SU-DHL-6 (cell line): Measurements from ENCODE around the gene RAPGEF5.

ENCODE experiments used
- H2AFZ ChIP-seq: fragments of 200-600 bp; sonication (generic); 2 replicates; pipeline ENCODE4 v1.6.1; 2014; ENCODE audit warnings: low read depth, mild to moderate bottlenecking, moderate library complexity, mixed read lengths, antibody characterized with exemption, low read length; ENCODE audit not compliant: severe bottlenecking
- H3F3A ChIP-seq: fragments of 200-600 bp; shearing (Covaris generic); 2 replicates; pipeline ENCODE4 v1.6.0; 2016; ENCODE audit warnings: antibody characterized with exemption, mild to moderate bottlenecking; ENCODE audit not compliant: insufficient read depth
- H3K27ac ChIP-seq: fragments of 200-600 bp; sonication (generic); 2 replicates; pipeline ENCODE4 v1.5.1; 2016; ENCODE audit warnings: low read depth, mild to moderate bottlenecking, low read length, moderate library complexity, mixed read lengths
- H3K27me3 ChIP-seq: fragments of 200-600 bp; sonication (generic), shearing (Covaris generic); 2 replicates; pipeline ENCODE4 v1.6.0; 2014; ENCODE audit warnings: mild to moderate bottlenecking, low read length
- H3K36me3 ChIP-seq: fragments of 200-600 bp; sonication (generic); 2 replicates; pipeline ENCODE4 v1.6.1; 2014; ENCODE audit warnings: mild to moderate bottlenecking, low read length, mixed read lengths
- H3K4me2 ChIP-seq: fragments of 300-600, 200-600 bp; shearing (Covaris generic), sonication (generic); 2 replicates; pipeline ENCODE4 v1.6.0; 2014; ENCODE audit warnings: low read length, low read depth, mild to moderate bottlenecking; ENCODE audit not compliant: poor library complexity, severe bottlenecking
- H3K4me3 ChIP-seq: fragments of 200-600 bp; sonication (generic); 2 replicates; pipeline ENCODE4 v1.5.1; 2014; ENCODE audit warnings: antibody characterized with exemption, low read length, mild to moderate bottlenecking, mixed read lengths; ENCODE audit not compliant: insufficient read depth, poor library complexity, severe bottlenecking
- H3K79me2 ChIP-seq: fragments of 200-600 bp; sonication (generic); 2 replicates; pipeline ENCODE4 v1.6.1; 2014; ENCODE audit warnings: mild to moderate bottlenecking, low read length, moderate library complexity; ENCODE audit not compliant: insufficient read depth
- H3K9ac ChIP-seq: fragments of 200-600 bp; sonication (generic); 2 replicates; pipeline ENCODE4 v1.7.0; 2014; ENCODE audit warnings: mild to moderate bottlenecking, low read length
- H3K9me2 ChIP-seq: fragments of 200-600 bp; sonication (generic); replicated peaks from 2 replicates; pipeline ENCODE4 v1.6.1; 2014; ENCODE audit warnings: low read length; ENCODE audit not compliant: insufficient read depth
- H3K9me3 ChIP-seq: fragments of 200-600 bp; sonication (generic); 2 replicates; pipeline ENCODE4 v1.6.1; 2014; ENCODE audit warnings: low read length, mixed read lengths; ENCODE audit not compliant: insufficient read depth
- H4K20me1 ChIP-seq: fragments of 200-600 bp; sonication (generic); 2 replicates; pipeline ENCODE4 v1.6.1; 2014; ENCODE audit warnings: low read depth, mild to moderate bottlenecking, antibody characterized with exemption, low read length, moderate library complexity, mixed read lengths
- CTCF ChIP-seq: fragments of 200-600 bp; sonication (generic); IDR thresholded peaks from one replicate; pipeline ENCODE4 v1.5.1; 2017; ENCODE audit warnings: antibody characterized with exemption, mild to moderate bottlenecking, low read length, moderate library complexity; ENCODE audit not compliant: insufficient read depth, poor library complexity, severe bottlenecking
- EZH2phosphoT487 ChIP-seq: fragments of 200-600 bp; sonication (generic), shearing (Covaris generic); conservative IDR thresholded peaks from 2 replicates; pipeline ENCODE4 v1.6.1; 2018; ENCODE audit warnings: mild to moderate bottlenecking, antibody characterized with exemption, low read length, moderate library complexity, mixed read lengths

The RAPGEF5 gene

GRCh38 chr7:22166928-22167327, 190.0 kb downstream of the RAPGEF5 start:
- TF ChIP-seq EZH2phosphoT487 (no peak), CTCF (no peak)
- H4K20me1 ChIP-seq, result no peaks in the 10 kb centered on the region
- no peak overlapping the region for H3K4me2 ChIP-seq
- no peak overlapping the region for H2AFZ ChIP-seq
- H3K27me3 ChIP-seq, result no peaks in the 10 kb centered on the region
- no peaks in the 10 kb centered on the region for H3F3A ChIP-seq
- H3K9ac ChIP-seq, result no peak overlapping the region
- no peaks in the 10 kb centered on the region for H3K9me2 ChIP-seq
- no peak overlapping the region for H3K4me3 ChIP-seq
- no peaks in the 10 kb centered on the region for H3K36me3 ChIP-seq
- no peaks in the 10 kb centered on the region for H3K9me3 ChIP-seq
- no peaks in the 10 kb centered on the region for H3K79me2 ChIP-seq
- H3K27ac ChIP-seq, result no peak overlapping the region

- Histone ChIP-seq H3K4me2 (no peak overlapping the region), H3K9me2 (no peaks in the 10 kb centered on the region), H3K9ac (no peak overlapping the region), H2AFZ (no peak overlapping the region), H3F3A (no peaks in the 10 kb centered on the region), H3K9me3 (no peaks in the 10 kb centered on the region), H3K27me3 (no peaks in the 10 kb centered on the region), H3K36me3 (no peaks in the 10 kb centered on the region), H3K27ac (no peak overlapping the region), H3K79me2 (no peaks in the 10 kb centered on the region), H4K20me1 (no peaks in the 10 kb centered on the region), H3K4me3 (no peak overlapping the region)
- TF ChIP-seq CTCF, result no peak
- TF ChIP-seq EZH2phosphoT487, result no peak
Measured at GRCh38 chr7:22159341-22159740, 197.6 kb downstream of the RAPGEF5 start.

- Histone ChIP-seq H3K79me2 (no peaks in the 10 kb centered on the region), H3K9me2 (no peaks in the 10 kb centered on the region), H3F3A (no peaks in the 10 kb centered on the region), H2AFZ (no peak overlapping the region), H3K4me2 (no peak overlapping the region), H3K27ac (no peak overlapping the region), H3K4me3 (no peak overlapping the region), H3K36me3 (no peaks in the 10 kb centered on the region), H4K20me1 (no peaks in the 10 kb centered on the region), H3K27me3 (no peaks in the 10 kb centered on the region), H3K9me3 (no peaks in the 10 kb centered on the region), H3K9ac (no peak overlapping the region)
- TF ChIP-seq CTCF (no peak), EZH2phosphoT487 (no peak)
Measured at GRCh38 chr7:22157552-22157951, 199.4 kb downstream of the RAPGEF5 start.

GRCh38 chr7:22156205-22156604, 200.7 kb downstream of the RAPGEF5 start:
- no peak overlapping the region for H3K4me3 ChIP-seq
- no peak overlapping the region for H3K4me2 ChIP-seq
- no peak for TF ChIP-seq EZH2phosphoT487
- no peak for TF ChIP-seq CTCF
- no peak overlapping the region for H2AFZ ChIP-seq
- H3K36me3 ChIP-seq, result no peaks in the 10 kb centered on the region
- H3K27me3 ChIP-seq, result no peaks in the 10 kb centered on the region
- H4K20me1 ChIP-seq, result no peaks in the 10 kb centered on the region
- H3K9ac ChIP-seq, result no peak overlapping the region
- no peaks in the 10 kb centered on the region for H3K79me2 ChIP-seq
- no peak overlapping the region for H3K27ac ChIP-seq
- H3F3A ChIP-seq, result no peaks in the 10 kb centered on the region
- H3K9me2 ChIP-seq, result no peaks in the 10 kb centered on the region
- no peaks in the 10 kb centered on the region for H3K9me3 ChIP-seq
